ENCODE measurements around the gene BMPR1A. TPM values are rescaled to one million over a fixed set of nuclear protein-coding genes. Genes with fewer than 3 reads are reported as not detected.

BMPR1A gene
- total and polyA plus RNA-seq, 10 of the 15 experiments (the other 5 are each of a cell fraction or from before 2014, with no cell fraction given): 2.3 to 22.7 (median 13.1) TPM

DNA sequence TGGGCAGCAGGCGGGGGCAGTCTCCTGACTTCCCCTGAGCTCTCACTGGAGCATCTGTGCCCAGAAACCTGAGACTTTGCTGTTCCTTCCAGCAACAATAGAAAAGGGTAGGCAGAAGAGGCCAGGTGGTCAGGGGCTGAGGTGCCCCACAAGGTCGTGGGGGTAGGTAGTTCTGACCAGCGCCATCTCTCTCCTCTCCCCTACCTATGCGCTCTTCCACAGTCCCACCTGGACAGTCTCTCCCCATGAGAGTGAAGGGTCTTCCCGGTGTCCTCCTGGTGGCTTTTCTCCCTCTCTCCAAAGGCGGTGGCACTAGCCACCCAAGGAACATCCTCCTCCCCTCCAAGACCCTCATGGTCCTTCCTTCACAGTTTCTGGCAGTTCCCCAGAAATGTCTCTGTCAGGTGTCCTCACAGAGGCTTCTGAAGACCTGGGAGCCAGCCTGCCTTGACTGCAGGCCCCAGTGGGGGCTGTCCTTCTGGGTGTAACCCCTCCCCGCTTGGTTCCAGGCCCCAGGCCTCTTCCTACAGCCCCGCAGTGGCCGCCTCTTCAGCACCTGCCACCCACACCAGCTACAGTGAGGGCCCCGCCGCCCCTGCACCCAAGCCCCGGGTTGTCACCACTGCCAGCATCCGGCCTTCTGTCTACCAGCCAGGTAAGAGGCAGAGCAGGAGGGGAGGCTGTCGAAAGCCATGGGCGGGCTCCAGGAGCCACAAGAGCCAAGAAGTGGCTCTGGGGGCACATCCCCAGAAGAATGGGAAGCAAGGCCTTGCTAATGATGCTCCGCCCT, 46.8 kb upstream of the BMPR1A start:
- H2AFZ ChIP-seq (ENCODE audit: control insufficient read depth, low read depth, low read length): no peak overlapping the region
- intact Hi-C loops (cut with micrococcal nuclease; ENCODE audit: unreplicated experiment): loop anchor here (2.0 to 10.0 kb wide), 2 partner anchors 47 to 85 kb away; partner anchors contain the start of gene BMPR1A
- H3K4me2 ChIP-seq (ENCODE audit: control insufficient read depth, insufficient read depth): no peak overlapping the region
- no peak overlapping the region for H3K4me3 ChIP-seq
- CTCF ChIA-PET: interaction anchor here (1.0 to 2.3 kb wide), 5 partner anchors 10 to 189 kb away, joined by 3 to 7 read pairs (median 5); no protein-coding TSS in a partner anchor
- H3K4me1 ChIP-seq (ENCODE audit: control insufficient read depth, insufficient read depth, low read length): peaks cover 4% of the 10 kb centered on the region; the same call in 1 of the 2 replicates
- RAD21 ChIA-PET (ENCODE audit: unreplicated experiment): no interaction called here
- H3K79me2 ChIP-seq (ENCODE audit: control insufficient read depth, insufficient read depth, low read length): no peaks in the 10 kb centered on the region
- POLR2A ChIA-PET: interaction anchor here (0.6 kb wide), 2 partner anchors 159 to 228 kb away, joined by 3 read pairs; no protein-coding TSS in a partner anchor
- ATAC-seq (no peak), DNase-seq (ENCODE audit: low read depth, low spot score) (no peak), FAIRE-seq (no peak)
- in situ Hi-C loops (cut with MboI): no loop called here
- 77% methylated on average over 16 of the region's 16 CpGs for WGBS (ENCODE audit: insufficient coverage, insufficient replicate concordance, low lambda C conversion rate, missing lambda C conversion rate)
- no peak overlapping the region for H3K9ac ChIP-seq (ENCODE audit: control insufficient read depth, insufficient read depth, low read length)
- no peaks in the 10 kb centered on the region for H4K20me1 ChIP-seq (ENCODE audit: control insufficient read depth, insufficient read depth)
- no TSS peak for BruUV-seq (replicated peaks)
- no peak overlapping the region for H3K27ac ChIP-seq (ENCODE audit: control insufficient read depth, insufficient read depth)
- SMC1A ChIA-PET (ENCODE audit: uncharacterized antibody, unreplicated experiment): no interaction called here
- H3K9me3 ChIP-seq (replicated peaks; ENCODE audit: control insufficient read depth, insufficient read depth, low read length): no peaks in the 10 kb centered on the region
- no peaks in the 10 kb centered on the region for H3K27me3 ChIP-seq (replicated peaks in 1 of 2; ENCODE audit: control insufficient read depth in 2 of 2, insufficient read depth in 2 of 2, low read length in 1 of 2)
- no peaks in the 10 kb centered on the region for H3K36me3 ChIP-seq (ENCODE audit: control insufficient read depth in 2 of 2, insufficient read depth in 2 of 2, low read length in 1 of 2)
- no peak for TF ChIP-seq NBN (IDR thresholded peaks at IDR 0.05)
- no peak for TF ChIP-seq NR2F1 (conservative IDR thresholded peaks at IDR 0.05)
- TF ChIP-seq RFX5 (IDR thresholded peaks at IDR 0.05; ENCODE audit: low read depth, low read length): no peak
- TF ChIP-seq PML (IDR thresholded peaks at IDR 0.05; ENCODE audit: low read length): no peak
- no peak for TF ChIP-seq ZBTB11 (CRISPR knock-in tag; IDR thresholded peaks at IDR 0.05)
- TF ChIP-seq ATF2 (IDR thresholded peaks at IDR 0.05; ENCODE audit: low read length): no peak
- TF ChIP-seq, protein P1, sequence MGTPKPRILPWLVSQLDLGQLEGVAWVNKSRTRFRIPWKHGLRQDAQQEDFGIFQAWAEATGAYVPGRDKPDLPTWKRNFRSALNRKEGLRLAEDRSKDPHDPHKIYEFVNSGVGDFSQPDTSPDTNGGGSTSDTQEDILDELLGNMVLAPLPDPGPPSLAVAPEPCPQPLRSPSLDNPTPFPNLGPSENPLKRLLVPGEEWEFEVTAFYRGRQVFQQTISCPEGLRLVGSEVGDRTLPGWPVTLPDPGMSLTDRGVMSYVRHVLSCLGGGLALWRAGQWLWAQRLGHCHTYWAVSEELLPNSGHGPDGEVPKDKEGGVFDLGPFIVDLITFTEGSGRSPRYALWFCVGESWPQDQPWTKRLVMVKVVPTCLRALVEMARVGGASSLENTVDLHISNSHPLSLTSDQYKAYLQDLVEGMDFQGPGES (IDR thresholded peaks at IDR 0.05): no peak
- TF ChIP-seq LARP7 (IDR thresholded peaks at IDR 0.05): no peak
- no peak for TF ChIP-seq ATF7 (IDR thresholded peaks at IDR 0.05; ENCODE audit: low read depth)
- TF ChIP-seq NFYB (IDR thresholded peaks at IDR 0.05; ENCODE audit: insufficient read depth, low read depth, low read length): no peak
- no peak for TF ChIP-seq MTA2 (IDR thresholded peaks at IDR 0.05; ENCODE audit: low read depth)
- TF ChIP-seq SREBF2 (IDR thresholded peaks at IDR 0.05; ENCODE audit: low read length): no peak
- no peak for TF ChIP-seq KLF5 (IDR thresholded peaks at IDR 0.05; ENCODE audit: partially characterized antibody)
- no peak for TF ChIP-seq NFXL1 (IDR thresholded peaks at IDR 0.05; ENCODE audit: borderline replicate concordance)
- no peak for TF ChIP-seq HCFC1 (IDR thresholded peaks at IDR 0.05; ENCODE audit: low read length)

Data from GM12878 (cell line).